Uterus (tissue), 2 donors: Measurements from ENCODE around the gene RPUSD4.

Source experiments
- CTCF ChIP-seq, 4 experiments: fragments of 200-600 bp in 2 of 4; fragments of 450-650 bp in 2 of 4; sonication (generic) in 2 of 4; IDR thresholded peaks; one replicate each; pipeline ENCODE4 v1.5.1; 2016 to 2019; ENCODE audit warnings: antibody characterized with exemption in 4 of 4, mild to moderate bottlenecking in 2 of 4, moderate library complexity in 1 of 4
- POLR2A ChIP-seq, 2 donors: fragments of 450-650 bp; IDR thresholded peaks; one replicate each; pipeline ENCODE4 v1.6.1; 2016; ENCODE audit warnings: antibody characterized with exemption in 2 of 2, mild to moderate bottlenecking in 1 of 2, moderate library complexity in 1 of 2

GRCh38 chr11:126254819-126255218 lies 43.4 kb upstream of the RPUSD4 start:
- TF ChIP-seq CTCF (IDR thresholded peaks at IDR 0.05), result no peak
- no peak for TF ChIP-seq POLR2A (IDR thresholded peaks at IDR 0.05)
